NCI-H82 (cell line): Measurements from ENCODE around the gene SPTLC3.

ENCODE experiments used
- DNase-seq: peaks from one replicate; lab custom pipeline; 2025; lab: John Stamatoyannopoulos, UW

The SPTLC3 gene

GRCh38 chr20:13098720-13099355 lies 90.1 kb downstream of the SPTLC3 start:
- peak; percentile 23 for DNase-seq

DNA sequence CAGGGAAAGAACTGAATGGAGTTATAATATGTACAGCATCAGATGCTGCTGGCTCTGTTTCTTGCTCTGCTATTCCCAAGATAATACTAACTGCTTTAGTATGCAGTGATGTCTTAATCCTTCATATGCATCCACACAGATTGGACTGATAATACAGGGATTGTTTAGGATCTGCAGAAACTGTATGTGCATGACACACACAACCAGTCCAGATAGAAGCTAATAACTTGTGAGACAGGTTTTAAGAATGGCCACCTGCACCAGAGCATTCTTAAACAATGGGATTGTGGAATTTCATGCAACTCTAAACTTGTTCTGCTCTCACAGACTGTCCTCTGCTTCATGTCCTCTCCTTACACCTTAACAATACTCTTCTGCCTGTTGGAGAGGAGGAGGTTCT lies 90.9 kb downstream of the SPTLC3 start:
- DNase-seq, result peak; percentile 22

DNA sequence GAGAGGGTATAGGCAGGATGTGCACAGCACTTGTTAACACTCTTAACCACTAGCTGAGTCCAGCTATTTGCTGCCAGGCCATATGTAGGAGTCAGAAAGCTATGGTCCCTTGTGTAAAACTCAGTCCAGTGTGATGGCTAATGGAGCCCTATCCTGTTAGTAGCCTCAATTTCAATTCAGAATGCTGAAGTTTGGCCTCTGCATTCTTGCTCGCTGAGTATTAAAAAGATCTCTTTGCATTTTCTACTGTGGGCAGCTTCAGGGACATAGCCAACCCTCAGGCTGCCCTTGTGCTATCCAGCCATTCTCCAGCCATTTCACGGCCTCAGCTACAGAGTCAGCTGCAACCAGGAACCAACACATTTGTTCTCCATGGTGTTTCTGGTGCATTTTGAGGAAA lies 92.5 kb downstream of the SPTLC3 start:
- DNase-seq, result no peak

DNA sequence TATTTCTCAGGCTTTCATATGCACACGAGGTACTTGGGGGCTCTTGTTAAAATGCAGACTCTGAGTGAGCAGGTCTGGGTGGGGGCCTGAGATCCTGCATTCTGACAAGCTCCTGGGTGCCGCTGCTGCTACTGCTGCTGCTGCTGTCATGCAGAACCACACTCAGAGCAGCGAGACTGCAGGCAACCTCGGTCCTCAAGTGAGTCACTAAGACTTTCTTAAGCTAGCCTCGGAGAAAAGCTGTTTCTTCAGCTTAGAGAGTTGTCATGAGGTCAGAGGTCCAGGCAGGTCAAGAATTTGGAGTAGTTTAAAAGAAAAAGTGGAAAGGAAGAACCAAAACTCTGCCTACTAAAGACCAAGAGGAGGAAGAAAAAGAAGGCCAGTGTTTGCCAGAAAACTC lies 92.9 kb downstream of the SPTLC3 start:
- DNase-seq, result peak; percentile 57

GRCh38 chr20:13102237-13102636 lies 93.5 kb downstream of the SPTLC3 start:
- DNase-seq, result no peak

DNA sequence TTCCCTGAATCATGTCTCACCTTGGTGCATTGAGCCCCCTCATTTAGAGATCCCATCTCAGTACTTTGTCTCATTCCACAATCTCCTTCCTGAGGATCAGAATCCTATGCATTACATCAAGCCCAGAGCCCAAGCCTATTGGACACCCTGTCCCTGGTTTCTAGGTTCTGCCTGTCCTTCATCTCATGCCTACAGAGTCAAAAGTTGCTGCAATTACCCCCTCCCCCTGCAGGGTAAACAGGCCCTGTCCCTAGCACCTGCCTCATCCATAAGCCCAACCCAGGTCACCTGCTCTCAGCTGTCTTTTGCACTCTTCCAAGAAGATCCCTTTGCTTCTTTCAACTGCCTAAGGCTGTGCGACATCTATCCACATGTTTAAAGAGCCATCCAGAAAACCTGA lies 93.9 kb downstream of the SPTLC3 start:
- peak; percentile 32 for DNase-seq

DNA sequence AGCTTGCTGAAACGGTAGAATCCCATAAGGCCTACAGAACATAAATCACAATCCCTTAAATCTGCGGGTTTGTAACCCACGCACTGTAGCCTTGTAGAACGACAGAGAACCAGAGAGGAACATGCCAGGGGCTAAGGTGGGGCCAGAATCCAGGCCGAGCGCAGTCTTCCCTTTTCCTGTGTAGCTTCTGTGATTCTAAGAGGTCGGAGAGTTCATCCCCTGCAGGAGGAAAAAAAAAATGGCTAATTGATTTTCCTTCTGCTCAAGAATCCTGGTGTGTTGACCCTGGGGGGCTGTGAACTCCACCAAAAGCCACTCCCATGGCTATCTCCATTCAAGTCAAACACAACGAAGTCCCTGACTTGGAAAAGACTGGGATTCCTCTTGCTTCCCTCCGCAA lies 96.3 kb downstream of the SPTLC3 start:
- DNase-seq, result peak; percentile 83

DNA sequence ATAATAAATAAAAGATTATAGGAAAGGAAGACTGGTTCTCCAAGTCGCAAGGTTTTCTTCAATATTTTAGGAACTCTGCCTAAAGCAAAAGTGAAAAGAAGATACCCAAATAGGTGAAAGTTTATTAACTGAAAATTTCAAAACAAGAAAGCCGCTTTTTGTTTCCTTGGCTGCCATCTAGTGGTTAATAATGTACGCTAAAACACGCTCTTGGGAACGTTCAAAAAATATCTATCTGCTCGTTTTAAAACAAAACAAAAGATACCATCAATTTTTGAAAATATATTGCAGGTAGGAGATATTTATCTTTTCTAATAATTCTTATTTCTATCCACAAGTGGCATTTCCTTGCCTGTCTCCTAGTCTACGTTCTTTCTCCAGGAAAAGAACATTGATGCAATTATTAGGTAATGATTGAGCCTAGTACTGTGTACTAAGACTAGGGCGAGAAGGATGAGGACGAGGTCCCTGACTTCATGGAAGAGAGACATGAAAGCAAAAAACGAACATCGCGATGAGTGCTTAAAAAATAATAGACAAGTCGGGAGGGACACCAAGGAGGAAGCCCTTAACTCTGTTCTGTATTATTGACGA lies 97.2 kb downstream of the SPTLC3 start:
- DNase-seq, result peak; percentile 65

DNA sequence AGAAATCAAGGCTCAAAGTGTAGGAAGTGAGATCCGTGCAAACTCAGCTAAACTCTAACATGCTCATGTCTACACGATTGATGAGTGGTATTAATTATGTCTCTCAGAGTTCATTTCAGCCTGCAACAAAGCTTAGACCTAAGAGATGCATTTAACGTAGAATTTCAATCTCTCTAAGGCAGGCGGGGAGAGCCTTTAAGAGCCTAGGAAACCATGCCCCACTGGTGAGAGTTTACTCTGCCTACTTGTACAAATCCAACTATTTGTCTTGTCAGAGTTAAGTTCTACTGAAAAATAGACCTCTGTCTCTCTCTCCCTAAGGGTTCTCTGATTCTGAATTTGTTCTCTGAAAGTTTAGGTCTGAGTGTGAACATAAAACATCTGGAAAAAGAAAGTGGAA lies 100.9 kb downstream of the SPTLC3 start:
- peak; percentile 34 for DNase-seq

- peak; percentile 80 for DNase-seq
Measured at GRCh38 chr20:13110796-13111195, 102.0 kb downstream of the SPTLC3 start.

DNA sequence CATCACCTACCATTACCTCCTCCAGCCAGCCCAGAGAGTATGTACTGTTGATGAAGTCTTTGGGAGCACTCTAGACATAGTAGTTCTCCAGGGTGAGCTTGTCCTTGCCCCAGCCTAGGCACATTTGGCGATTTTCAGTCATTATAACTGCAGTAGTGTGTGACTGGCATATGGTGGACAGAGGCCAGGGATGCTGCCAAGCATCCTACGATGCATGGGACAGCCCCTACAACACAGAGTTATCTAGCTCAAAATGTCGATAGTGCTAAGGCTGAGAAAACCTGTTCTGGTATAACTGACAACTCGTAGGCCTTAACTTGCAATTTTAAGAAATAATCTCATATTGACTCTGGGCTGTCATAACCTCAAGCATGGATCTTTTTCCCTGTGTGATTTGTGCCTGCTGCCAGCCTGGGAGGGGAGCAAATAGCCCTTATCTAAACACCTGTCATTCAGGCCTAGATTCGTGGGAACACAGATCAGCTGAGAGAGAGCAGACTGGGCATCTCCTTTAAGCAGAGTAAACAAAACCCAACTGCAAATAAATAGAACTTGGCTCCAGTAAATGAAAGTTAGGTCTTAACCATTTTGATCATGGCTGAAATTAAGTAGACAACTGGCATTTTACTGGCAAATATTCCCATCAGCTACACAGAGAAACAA lies 102.6 kb downstream of the SPTLC3 start:
- DNase-seq, result peak; percentile 25

GRCh38 chr20:13113731-13114130 lies 105.0 kb downstream of the SPTLC3 start:
- no peak for DNase-seq

GRCh38 chr20:13117200-13117599 lies 108.4 kb downstream of the SPTLC3 start:
- DNase-seq, result peak; percentile 8

DNA sequence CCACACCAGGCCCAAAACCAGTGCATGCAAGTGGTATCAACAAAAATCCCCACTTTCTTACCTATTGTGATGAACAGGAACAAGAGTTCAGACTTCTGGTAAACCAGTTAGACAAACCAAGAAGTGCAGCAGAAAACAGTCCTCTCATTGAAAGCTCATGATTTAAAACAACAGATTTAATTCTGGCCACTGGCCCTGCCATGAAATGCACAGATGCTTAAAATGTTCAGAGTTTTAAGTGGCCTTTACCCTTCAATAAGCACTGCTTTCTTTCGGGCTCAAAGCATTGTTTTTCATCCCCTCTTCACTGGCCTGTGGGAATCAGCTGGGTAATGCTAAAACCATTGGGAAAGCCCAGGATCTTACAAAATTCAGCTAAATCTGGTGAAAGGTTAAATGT lies 109.9 kb downstream of the SPTLC3 start:
- no peak for DNase-seq

DNA sequence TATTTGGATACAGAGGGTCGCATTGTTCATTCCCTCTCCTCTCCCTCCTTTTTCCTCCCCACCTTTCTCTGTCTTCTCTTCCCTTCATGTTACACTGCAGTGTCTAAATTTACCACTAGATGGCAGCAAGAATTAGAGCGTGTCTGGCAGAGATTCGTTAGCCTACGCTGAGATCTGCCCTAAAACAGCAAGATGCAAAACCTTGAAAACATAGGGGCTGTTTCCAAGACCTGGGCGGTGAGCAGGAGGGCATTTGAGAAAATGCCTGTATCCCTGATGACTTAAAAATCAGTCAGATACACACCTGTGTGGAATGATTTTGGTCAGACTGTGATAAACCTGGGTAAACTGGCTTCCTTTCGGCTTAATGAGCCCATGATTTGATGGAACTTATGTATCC lies 110.8 kb downstream of the SPTLC3 start:
- DNase-seq, result peak; percentile 85

GRCh38 chr20:13120471-13120870 lies 111.7 kb downstream of the SPTLC3 start:
- DNase-seq, result no peak

GRCh38 chr20:13121840-13122515 lies 113.2 kb downstream of the SPTLC3 start:
- DNase-seq, result no peak

- DNase-seq, result no peak
Measured at GRCh38 chr20:13125486-13125885, 116.7 kb downstream of the SPTLC3 start.

DNA sequence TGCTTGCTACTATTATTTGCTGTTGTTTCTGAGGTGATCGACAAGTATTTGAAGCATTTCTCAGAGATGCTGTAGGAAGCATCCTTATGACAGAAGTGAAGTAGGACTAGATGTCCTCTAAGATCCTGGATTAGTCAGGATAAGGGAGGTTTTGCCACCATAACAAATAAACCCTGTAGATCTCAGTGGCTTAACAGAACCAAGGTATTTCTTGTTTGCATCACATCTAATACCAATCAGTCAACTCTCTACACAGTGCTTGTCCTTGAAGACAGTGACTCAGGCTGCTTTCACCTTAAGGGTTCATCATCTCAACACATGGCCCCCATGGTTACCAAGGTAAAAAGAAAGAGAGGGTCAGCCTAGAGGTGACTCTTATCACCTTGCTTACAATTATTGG lies 119.4 kb downstream of the SPTLC3 start:
- no peak for DNase-seq

- DNase-seq, result no peak
Measured at GRCh38 chr20:13130061-13130706, 121.4 kb downstream of the SPTLC3 start.

GRCh38 chr20:13130707-13131103 lies 121.9 kb downstream of the SPTLC3 start:
- no peak for DNase-seq

GRCh38 chr20:13131688-13132087 lies 122.9 kb downstream of the SPTLC3 start:
- DNase-seq, result no peak
